ENCODE results near the gene FAT3.

Gene FAT3

GRCh38 chr11:92227959-92228935 is 3.6 kb downstream of the FAT3 start:
- no peak for DNase-seq

- no peak for DNase-seq
These were observed 12.2 kb downstream of the FAT3 start for GRCh38 chr11:92236856-92237255.

- no peak for DNase-seq
These were observed 16.3 kb downstream of the FAT3 start for GRCh38 chr11:92240916-92241315.

GRCh38 chr11:92245700-92246271 is 21.2 kb downstream of the FAT3 start:
- no peak for DNase-seq

GRCh38 chr11:92246630-92247029 is 22.0 kb downstream of the FAT3 start:
- no peak for DNase-seq

GRCh38 chr11:92249156-92249753 is 24.6 kb downstream of the FAT3 start:
- DNase-seq: no peak

- no peak for DNase-seq
These were observed 27.4 kb downstream of the FAT3 start for GRCh38 chr11:92251980-92252379.

GRCh38 chr11:92253421-92253820 is 28.8 kb downstream of the FAT3 start:
- no peak for DNase-seq

GRCh38 chr11:92253945-92254344 is 29.3 kb downstream of the FAT3 start:
- DNase-seq: no peak

GRCh38 chr11:92257536-92257935 is 32.9 kb downstream of the FAT3 start:
- DNase-seq: no peak

GRCh38 chr11:92259861-92260260 is 35.2 kb downstream of the FAT3 start:
- DNase-seq: no peak

- no peak for DNase-seq
These were observed 39.7 kb downstream of the FAT3 start for GRCh38 chr11:92264350-92264749.

GRCh38 chr11:92266806-92267205 is 42.2 kb downstream of the FAT3 start:
- no peak for DNase-seq

- no peak for DNase-seq
These were observed 42.7 kb downstream of the FAT3 start for GRCh38 chr11:92267278-92267677.

GRCh38 chr11:92267968-92268367 is 43.4 kb downstream of the FAT3 start:
- no peak for DNase-seq

GRCh38 chr11:92268546-92268945 is 43.9 kb downstream of the FAT3 start:
- no peak for DNase-seq

- DNase-seq: no peak
These were observed 44.4 kb downstream of the FAT3 start for GRCh38 chr11:92269021-92269420.

GRCh38 chr11:92269841-92270240 is 45.2 kb downstream of the FAT3 start:
- DNase-seq: no peak

GRCh38 chr11:92272651-92273050 is 48.0 kb downstream of the FAT3 start:
- DNase-seq: no peak
